ENCODE measurements around the gene DEFB114. TPM values are rescaled to one million over a fixed set of nuclear protein-coding genes. Genes with fewer than 3 reads are reported as not detected.
"Not testable (repeated sequence)": the region's sequence is repeated elsewhere in the genome, so short reads cannot be mapped to it uniquely, and the experiment has no call there.

Gene DEFB114
- total RNA-seq, 3 donors from 2014 or later = not detected

DNA sequence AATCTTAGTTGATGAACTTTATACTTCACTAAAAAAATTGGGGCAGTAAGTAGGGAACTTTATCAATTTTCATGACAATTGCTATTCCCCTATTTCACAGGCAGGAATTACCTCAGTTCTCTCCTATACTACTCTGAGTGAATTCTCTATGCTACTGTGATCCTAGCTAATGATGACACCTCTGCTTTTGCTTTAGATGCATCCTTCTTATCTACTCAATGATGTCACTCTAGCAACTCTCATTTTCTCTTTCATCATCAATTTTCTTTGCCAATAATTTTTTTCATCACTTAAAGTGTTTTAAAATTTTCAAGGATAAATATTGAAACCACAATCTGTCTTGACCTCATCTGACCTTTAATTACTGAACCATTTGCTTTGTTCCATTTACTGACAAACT, 8.1 kb downstream of the DEFB114 start:
- TF ChIP-seq POLR2AphosphoS5 (IDR thresholded peaks at IDR 0.05) (no peak), POLR2A (IDR thresholded peaks at IDR 0.05) (no peak)
- TF ChIP-seq, protein P1, sequence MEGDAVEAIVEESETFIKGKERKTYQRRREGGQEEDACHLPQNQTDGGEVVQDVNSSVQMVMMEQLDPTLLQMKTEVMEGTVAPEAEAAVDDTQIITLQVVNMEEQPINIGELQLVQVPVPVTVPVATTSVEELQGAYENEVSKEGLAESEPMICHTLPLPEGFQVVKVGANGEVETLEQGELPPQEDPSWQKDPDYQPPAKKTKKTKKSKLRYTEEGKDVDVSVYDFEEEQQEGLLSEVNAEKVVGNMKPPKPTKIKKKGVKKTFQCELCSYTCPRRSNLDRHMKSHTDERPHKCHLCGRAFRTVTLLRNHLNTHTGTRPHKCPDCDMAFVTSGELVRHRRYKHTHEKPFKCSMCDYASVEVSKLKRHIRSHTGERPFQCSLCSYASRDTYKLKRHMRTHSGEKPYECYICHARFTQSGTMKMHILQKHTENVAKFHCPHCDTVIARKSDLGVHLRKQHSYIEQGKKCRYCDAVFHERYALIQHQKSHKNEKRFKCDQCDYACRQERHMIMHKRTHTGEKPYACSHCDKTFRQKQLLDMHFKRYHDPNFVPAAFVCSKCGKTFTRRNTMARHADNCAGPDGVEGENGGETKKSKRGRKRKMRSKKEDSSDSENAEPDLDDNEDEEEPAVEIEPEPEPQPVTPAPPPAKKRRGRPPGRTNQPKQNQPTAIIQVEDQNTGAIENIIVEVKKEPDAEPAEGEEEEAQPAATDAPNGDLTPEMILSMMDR (IDR thresholded peaks at IDR 0.05) = no peak
- intact Hi-C loops (cut with DNase I; ENCODE audit: low total_unique reads) = no loop called here
- no peaks in the 10 kb centered on the region for H3K4me1 ChIP-seq
- H3K36me3 ChIP-seq = no peaks in the 10 kb centered on the region
- H3K27me3 ChIP-seq = no peaks in the 10 kb centered on the region
- no peaks in the 10 kb centered on the region for H3K9me3 ChIP-seq
- H3K27ac ChIP-seq = no peak overlapping the region
- no peak overlapping the region for H3K4me3 ChIP-seq
- DNase-seq (ENCODE audit: low spot score in 2 of 2) = no peak

DNA sequence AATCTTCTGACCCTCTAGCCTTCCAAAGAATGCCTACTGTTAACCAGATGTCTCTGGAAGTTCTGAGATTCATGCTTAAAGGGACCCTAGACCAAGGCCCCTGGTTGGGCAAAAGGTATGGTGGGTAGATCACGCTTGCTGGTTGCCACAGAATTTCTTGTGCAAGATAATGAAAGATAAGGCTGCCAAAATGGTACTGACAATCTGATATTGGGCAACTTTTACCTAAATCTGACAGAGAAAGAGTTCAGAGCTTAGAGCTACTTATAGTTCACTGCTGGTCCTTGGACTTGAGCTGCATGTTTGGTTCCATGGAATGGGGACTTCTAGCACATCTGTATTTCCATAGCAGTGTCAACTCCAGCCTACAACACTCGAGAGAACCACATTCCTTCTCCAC, 12.0 kb downstream of the DEFB114 start:
- no peak for TF ChIP-seq POLR2A (IDR thresholded peaks at IDR 0.05)
- TF ChIP-seq, protein P1 (IDR thresholded peaks at IDR 0.05) = no peak
- TF ChIP-seq POLR2AphosphoS5 (IDR thresholded peaks at IDR 0.05) = no peak
- Histone ChIP-seq H3K4me3 (no peak overlapping the region), H3K36me3 (peaks cover 6% of the 10 kb centered on the region), H3K27ac (no peak overlapping the region), H3K27me3 (no peaks in the 10 kb centered on the region), H3K4me1 (no peaks in the 10 kb centered on the region), H3K9me3 (no peaks in the 10 kb centered on the region)
- DNase-seq (ENCODE audit: low spot score in 2 of 2) = no peak
- intact Hi-C loops (cut with DNase I; ENCODE audit: low total_unique reads) = no loop called here

DNA sequence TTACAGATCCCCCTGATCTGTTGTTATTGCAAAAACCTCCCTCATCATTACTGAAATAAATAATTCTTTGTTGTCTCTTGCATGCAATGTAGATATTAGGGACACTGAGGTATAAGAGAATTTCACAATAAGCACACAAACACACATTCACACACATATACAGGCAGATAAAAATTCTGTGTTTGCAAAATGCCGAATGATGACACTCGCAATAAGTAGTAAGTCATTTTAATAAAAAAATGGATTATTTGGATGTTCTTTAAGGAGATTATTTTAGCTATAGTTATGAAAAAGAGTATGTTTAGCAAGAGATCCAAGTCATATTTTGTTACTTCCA, 13.6 kb downstream of the DEFB114 start:
- H3K4me3 ChIP-seq = no peak overlapping the region
- intact Hi-C loops (cut with DNase I; ENCODE audit: low total_unique reads) = no loop called here
- no peak for DNase-seq (ENCODE audit: low spot score in 2 of 2)
- TF ChIP-seq, protein P1 (IDR thresholded peaks at IDR 0.05) = no peak
- no peak for TF ChIP-seq POLR2AphosphoS5 (IDR thresholded peaks at IDR 0.05)
- TF ChIP-seq POLR2A (IDR thresholded peaks at IDR 0.05) = no peak
- H3K27me3 ChIP-seq = no peaks in the 10 kb centered on the region
- H3K27ac ChIP-seq = no peak overlapping the region
- no peaks in the 10 kb centered on the region for H3K9me3 ChIP-seq
- no peaks in the 10 kb centered on the region for H3K4me1 ChIP-seq
- H3K36me3 ChIP-seq = peaks cover 6% of the 10 kb centered on the region

DNA sequence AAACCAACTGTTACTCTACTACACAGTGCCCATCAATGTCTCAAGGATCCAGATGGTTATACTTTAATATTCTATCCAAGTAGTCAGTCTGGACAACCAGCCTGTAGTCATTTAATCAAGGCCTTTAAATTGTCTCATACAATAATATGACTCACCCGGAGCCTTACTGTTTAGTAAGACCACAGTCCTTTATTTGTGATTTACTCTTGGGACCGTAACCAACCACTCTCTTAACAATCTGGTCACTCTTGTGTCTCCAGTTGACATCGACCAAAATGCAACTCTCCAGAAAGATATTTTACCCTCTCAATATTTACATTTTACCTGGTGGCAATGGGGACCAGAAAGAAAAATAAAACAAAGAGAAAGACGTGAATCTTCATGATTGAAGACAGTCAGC, 14.9 kb downstream of the DEFB114 start:
- Histone ChIP-seq H3K4me3 (no peak overlapping the region), H3K27me3 (no peaks in the 10 kb centered on the region), H3K36me3 (peaks cover 6% of the 10 kb centered on the region), H3K27ac (no peak overlapping the region), H3K9me3 (no peaks in the 10 kb centered on the region), H3K4me1 (no peaks in the 10 kb centered on the region)
- DNase-seq (ENCODE audit: low spot score in 2 of 2) = no peak
- TF ChIP-seq, protein P1 (IDR thresholded peaks at IDR 0.05) = no peak
- TF ChIP-seq POLR2A (IDR thresholded peaks at IDR 0.05) (no peak), POLR2AphosphoS5 (IDR thresholded peaks at IDR 0.05) (no peak)
- intact Hi-C loops (cut with DNase I; ENCODE audit: low total_unique reads) = no loop called here

DNA sequence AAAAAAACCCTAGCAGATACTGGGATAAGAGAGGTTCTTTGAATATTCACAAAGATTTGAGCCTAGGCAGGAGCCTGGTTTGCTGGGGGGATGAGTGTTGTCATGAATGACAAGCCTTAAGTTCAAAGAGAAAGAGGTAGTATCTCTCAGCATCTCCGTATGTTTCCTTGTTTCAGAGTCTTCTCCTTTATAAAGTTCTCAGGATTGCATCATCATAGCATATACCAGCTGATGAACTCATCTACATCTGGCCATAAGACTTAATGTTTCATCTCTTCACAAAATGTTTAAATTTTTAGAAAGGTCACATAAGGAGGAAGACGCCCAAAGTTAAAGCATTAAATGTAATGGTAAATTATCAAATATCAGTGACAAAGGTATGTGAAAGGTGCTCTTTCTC, 17.1 kb downstream of the DEFB114 start:
- intact Hi-C loops (cut with DNase I; ENCODE audit: low total_unique reads) = no loop called here
- no peak for DNase-seq (ENCODE audit: low spot score in 2 of 2)
- Histone ChIP-seq H3K36me3 (peaks cover 6% of the 10 kb centered on the region), H3K27me3 (no peaks in the 10 kb centered on the region), H3K27ac (no peak overlapping the region), H3K9me3 (no peaks in the 10 kb centered on the region), H3K4me3 (no peak overlapping the region), H3K4me1 (no peaks in the 10 kb centered on the region)
- TF ChIP-seq POLR2AphosphoS5 (IDR thresholded peaks at IDR 0.05) = no peak
- TF ChIP-seq, protein P1 (IDR thresholded peaks at IDR 0.05) = no peak
- no peak for TF ChIP-seq POLR2A (IDR thresholded peaks at IDR 0.05)

DNA sequence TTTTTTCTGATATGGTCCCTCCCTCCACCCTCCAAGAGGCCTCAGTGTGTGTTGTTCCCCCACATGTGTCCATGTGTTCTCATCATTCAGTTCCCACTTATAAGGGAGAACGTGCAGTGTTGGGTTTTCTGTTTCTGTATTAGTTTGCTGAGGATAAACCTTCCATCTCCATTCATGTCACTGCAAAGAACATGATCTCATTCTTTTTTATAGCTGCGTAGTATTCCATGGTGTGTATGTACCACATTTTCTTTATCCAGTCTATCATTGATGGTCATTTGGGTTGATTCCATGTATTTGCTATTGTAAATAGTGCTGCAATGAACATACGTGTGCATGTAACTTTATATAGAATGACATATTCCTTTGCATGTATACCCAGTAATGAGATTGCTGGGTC, 19.9 kb downstream of the DEFB114 start:
- H3K4me1 ChIP-seq; H3K36me3 ChIP-seq; H3K4me3 ChIP-seq; H3K9me3 ChIP-seq; intact Hi-C loops (cut with DNase I; ENCODE audit: low total_unique reads); DNase-seq (ENCODE audit: low spot score in 2 of 2); H3K27me3 ChIP-seq; H3K27ac ChIP-seq: not testable (repeated sequence)
